Measurements from ENCODE around the gene MORC3.
"Not testable (repeated sequence)": the region's sequence is repeated elsewhere in the genome, so short reads cannot be mapped to it uniquely, and the experiment has no call there.

The MORC3 gene

GRCh38 chr21:36323032-36323431, 3.0 kb downstream of the MORC3 start:
- no peak for FAIRE-seq

- FAIRE-seq: no peak
Measured at GRCh38 chr21:36325373-36326010, 5.5 kb downstream of the MORC3 start.

- no peak for FAIRE-seq
Measured at GRCh38 chr21:36330904-36331303, 10.9 kb downstream of the MORC3 start.

- FAIRE-seq: no peak
Measured at GRCh38 chr21:36337099-36337509, 17.1 kb downstream of the MORC3 start.

- no peak for FAIRE-seq
Measured at GRCh38 chr21:36338975-36339374, 19.0 kb downstream of the MORC3 start.

GRCh38 chr21:36342581-36342980, 22.6 kb downstream of the MORC3 start:
- not testable (repeated sequence) for FAIRE-seq

GRCh38 chr21:36344931-36345330, 24.9 kb downstream of the MORC3 start:
- FAIRE-seq: no peak

- no peak for FAIRE-seq
Measured at GRCh38 chr21:36347278-36347961, 27.4 kb downstream of the MORC3 start.

GRCh38 chr21:36347962-36348328, 27.9 kb downstream of the MORC3 start:
- FAIRE-seq: peak; percentile 21

- FAIRE-seq: no peak
Measured at GRCh38 chr21:36349315-36349714, 29.3 kb downstream of the MORC3 start.

GRCh38 chr21:36350282-36350910, 30.4 kb downstream of the MORC3 start:
- no peak for FAIRE-seq

GRCh38 chr21:36354918-36355680, 35.1 kb downstream of the MORC3 start:
- no peak for FAIRE-seq

- peak; percentile 30 for FAIRE-seq
Measured at GRCh38 chr21:36355868-36356267, 35.9 kb downstream of the MORC3 start.

GRCh38 chr21:36359185-36359584, 39.2 kb downstream of the MORC3 start:
- no peak for FAIRE-seq

- no peak for FAIRE-seq
Measured at GRCh38 chr21:36369064-36369685, 49.2 kb downstream of the MORC3 start.

- peak; percentile 30 for FAIRE-seq
Measured at GRCh38 chr21:36375994-36376393, 56.0 kb downstream of the MORC3 start.

GRCh38 chr21:36377391-36377842, 57.4 kb downstream of the MORC3 start:
- no peak for FAIRE-seq

- FAIRE-seq: no peak
Measured at GRCh38 chr21:36379251-36379650, 59.3 kb downstream of the MORC3 start.

- FAIRE-seq: no peak
Measured at GRCh38 chr21:36381841-36382589, 62.0 kb downstream of the MORC3 start.

GRCh38 chr21:36382722-36383121, 62.7 kb downstream of the MORC3 start:
- not testable (repeated sequence) for FAIRE-seq

GRCh38 chr21:36384885-36385232, 64.9 kb downstream of the MORC3 start:
- FAIRE-seq: no peak
